ENCODE data around the gene ECEL1.
A peak's percentile ranks its signal among the peaks of the same experiment; 100 is the strongest.

The ECEL1 gene

DNA sequence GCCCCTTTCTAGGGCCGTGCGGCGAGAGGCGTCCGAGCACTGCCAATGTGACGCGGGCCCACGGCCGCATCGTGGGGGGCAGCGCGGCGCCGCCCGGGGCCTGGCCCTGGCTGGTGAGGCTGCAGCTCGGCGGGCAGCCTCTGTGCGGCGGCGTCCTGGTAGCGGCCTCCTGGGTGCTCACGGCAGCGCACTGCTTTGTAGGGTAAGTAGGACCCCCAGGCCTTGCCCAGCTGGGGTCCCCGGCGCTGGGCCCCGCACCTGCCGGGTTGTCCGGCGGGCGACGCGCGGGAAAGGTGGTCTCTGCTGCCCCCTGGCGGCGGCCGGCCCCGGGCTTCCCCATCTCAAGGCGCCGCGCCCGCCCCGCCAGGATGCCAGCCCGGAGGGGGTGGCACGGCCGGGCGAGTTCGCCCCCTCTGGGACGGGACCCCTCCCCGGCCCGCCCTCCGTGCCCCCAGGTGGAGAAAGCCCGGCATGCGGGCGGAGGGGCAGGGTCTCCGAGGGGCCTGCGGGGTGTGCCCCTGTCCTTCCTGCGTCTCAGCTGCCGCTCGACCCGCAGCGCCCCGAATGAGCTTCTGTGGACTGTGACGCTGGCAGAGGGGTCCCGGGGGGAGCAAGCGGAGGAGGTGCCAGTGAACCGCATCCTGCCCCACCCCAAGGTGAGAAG, 34.5 kb upstream of the ECEL1 start:
- peak in 1 of 2 experiments; percentile 11 for DNase-seq

GRCh38 chr2:232521098-232521497, 33.5 kb upstream of the ECEL1 start:
- DNase-seq = no peak

- no peak for DNase-seq
Observed at GRCh38 chr2:232520489-232520888, 32.9 kb upstream of the ECEL1 start.

DNA sequence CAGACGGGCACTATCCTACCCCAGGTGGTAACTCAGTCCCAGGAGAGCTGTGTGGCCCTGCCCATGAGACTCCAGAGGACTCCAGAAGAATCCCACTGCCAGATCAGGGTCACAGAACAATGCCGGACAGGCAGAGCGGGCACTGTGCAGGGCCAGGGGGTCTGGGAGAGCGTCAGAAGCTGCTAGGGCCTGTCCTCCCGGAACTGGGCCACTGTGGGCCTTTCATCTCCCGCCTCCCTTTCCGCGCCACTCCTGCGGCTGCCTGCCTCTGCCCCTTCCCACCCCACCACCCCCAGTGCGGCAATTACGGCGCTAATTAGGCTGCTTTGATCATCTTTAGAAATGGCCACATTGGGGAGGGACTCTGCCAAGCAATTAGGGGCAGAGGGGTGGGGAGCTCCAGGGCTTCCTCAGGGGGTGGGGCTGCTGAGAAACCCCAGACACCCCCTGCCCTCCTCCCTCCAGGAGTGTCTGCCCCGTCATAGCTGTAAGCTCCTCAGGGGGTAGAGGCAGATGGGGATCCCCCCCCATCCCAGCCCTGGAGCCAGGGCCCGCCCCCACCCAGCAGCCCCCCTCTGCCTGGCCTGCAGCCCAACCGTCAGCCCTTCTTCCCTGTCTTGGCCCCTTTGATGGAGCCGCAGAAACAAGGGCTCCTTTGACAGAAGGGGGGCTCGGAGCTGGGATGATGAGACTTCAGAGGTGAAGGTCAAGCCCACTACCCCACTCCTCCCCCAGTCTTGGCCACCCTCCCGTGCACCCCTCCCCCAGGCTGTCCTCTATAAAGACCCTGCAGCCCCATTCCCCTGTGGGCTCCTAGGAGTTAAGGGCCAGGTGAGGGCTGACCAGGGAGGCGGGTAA, 32.2 kb upstream of the ECEL1 start, which contains the start of gene PRSS56:
TSS of gene PRSS56 (plus strand) at position 808 of the 858 bp plus-strand sequence. CDS start 211 bp downstream, outside the sequence.
- DNase-seq = no peak

DNA sequence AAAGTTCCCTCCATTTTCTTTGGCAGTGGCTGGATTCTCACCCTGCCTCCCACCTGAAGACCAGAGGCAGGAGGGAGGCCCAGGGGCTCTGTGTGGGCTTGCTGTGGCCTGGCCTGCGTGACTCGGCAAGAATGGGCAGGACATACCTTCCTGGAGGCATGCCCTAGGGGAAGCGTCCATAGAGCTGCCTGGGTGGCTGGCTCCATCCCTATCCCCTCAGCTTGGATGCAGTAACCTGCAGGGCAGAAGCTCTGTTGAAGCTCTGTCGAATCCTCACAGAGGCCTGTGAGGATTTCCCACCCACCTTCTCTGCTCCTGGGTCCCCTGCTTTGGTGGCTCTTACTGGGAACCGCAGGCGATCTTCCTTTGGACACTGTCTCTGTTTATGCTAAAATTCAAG, 31.2 kb upstream of the ECEL1 start:
- no peak for DNase-seq

- DNase-seq = no peak
Observed at GRCh38 chr2:232516551-232516950, 28.9 kb upstream of the ECEL1 start.

DNA sequence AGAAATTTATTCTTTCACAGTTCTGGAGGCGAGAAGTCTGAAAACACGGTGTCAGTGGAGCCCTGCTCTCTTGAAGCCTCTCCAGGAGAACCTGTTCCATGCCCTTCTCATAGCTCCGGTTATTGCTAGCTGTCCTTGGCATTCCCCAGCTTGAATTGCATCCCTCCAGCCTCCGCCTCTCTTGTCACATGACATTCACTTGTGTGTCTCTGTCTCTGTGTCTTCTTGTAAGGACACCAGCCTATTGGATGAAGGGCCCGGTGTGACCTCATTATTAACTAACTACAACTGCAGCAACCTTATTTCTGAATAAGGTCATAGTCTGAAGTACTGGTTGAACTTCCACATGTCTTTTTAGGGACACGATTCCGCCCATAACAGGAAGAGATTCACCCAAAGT, 28.0 kb upstream of the ECEL1 start:
- DNase-seq = no peak

DNA sequence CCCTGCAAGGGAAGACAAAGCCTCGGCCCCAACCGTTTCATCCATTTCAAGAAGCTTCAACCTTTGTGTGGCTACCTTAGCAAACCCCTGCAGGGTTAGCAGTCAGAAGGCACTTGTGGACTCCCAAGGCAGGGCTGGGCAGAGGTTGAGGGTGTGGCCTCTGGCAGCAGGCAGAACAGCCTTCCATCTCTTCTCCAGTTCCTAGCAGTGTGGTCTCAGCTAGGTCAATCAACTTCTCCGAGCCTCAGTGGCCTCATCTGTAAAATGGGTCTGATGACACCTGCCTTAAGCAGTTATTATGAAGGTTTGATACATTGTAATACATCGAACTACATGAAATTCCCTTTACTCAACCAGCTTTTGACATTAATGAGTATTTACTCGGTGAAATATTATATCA, 25.7 kb upstream of the ECEL1 start:
- DNase-seq = no peak

- DNase-seq = no peak
Observed at GRCh38 chr2:232512602-232513001, 25.0 kb upstream of the ECEL1 start.

DNA sequence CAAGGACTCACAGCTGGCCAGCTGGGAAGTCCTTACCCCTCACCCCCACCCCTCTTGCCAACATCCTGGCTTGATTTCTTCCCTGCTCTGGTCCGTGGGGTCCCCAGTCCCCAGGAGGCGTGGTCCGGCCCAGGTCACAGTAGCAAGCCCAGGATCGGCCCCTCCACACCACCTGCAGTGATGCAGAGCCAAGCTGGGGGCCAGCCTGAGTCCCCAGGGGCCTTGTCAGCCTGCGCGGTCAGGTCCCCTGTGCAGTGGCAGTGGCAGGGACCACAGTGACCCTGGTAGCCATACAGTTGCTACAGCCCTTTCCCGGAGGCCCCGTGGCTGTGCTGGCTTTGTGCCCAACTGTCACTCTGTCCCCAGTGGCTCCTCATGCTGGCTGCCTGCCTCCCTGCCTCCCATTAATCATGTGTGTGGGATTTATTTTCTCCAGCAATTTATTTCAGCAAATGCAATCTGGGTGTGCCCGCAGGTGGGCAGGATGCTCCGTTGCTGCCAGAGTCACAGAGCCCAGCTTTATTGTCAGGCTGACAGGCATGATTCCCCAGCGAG, 23.8 kb upstream of the ECEL1 start:
- no peak for DNase-seq

- DNase-seq = no peak
Observed at GRCh38 chr2:232508251-232508650, 20.6 kb upstream of the ECEL1 start.

DNA sequence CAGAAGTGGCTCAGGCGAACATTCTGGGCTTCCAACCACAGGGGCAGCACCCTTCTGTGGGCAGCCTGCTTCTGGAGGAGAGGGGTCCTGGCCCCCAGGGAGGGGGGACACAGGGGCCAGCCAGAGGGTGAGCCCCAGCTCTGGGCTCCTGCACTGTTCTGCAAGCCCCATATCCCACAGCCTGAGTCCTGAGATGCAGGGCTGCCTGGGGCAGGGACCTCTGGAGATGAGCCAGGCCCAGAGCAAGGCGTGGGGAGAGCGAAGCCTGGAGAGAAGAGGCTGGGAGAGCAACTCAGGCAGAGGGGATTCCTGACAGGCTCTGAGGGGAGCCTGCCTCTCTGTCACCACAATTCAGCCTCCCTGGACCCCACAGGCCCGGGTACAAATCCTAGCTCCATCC, 19.1 kb upstream of the ECEL1 start:
- DNase-seq = no peak

GRCh38 chr2:232505856-232506255, 18.2 kb upstream of the ECEL1 start:
- no peak for DNase-seq

GRCh38 chr2:232504438-232504837, 16.8 kb upstream of the ECEL1 start:
- DNase-seq = no peak

GRCh38 chr2:232503809-232504323, 16.2 kb upstream of the ECEL1 start:
- DNase-seq = no peak

GRCh38 chr2:232502911-232503808, 15.5 kb upstream of the ECEL1 start:
- no peak for DNase-seq

GRCh38 chr2:232502511-232502910, 14.9 kb upstream of the ECEL1 start:
- DNase-seq = no peak

DNA sequence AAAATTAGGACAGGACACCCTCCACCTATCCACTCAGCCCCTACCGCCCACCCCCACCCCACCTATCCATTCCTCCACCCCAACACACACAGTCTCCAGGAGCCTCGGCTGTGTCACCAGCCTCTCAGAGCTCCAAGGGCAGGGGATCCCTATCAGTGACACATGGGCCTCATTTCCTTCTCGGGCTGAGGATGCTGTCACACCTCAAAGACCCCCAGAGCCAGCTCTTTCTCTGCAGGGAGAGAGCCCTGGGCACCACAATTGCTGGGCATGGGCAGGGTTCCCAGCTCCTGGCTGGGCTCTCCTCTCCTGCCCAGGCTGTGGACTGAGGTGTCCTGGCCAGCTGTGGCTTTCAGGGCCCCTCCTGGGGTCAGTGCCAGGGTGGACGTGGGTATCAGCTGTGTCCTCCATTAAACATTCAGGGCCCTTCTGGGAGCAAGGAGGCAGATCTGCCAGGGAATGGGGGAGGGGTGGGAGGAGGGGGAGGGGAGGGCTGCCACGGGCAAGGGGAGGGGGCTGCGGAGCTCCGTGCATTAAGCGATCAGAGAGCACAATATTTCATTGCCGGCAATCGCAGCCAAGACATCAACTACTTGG, 14.3 kb upstream of the ECEL1 start:
- DNase-seq = no peak

- no peak for DNase-seq
Observed at GRCh38 chr2:232501331-232501771, 13.7 kb upstream of the ECEL1 start.

DNA sequence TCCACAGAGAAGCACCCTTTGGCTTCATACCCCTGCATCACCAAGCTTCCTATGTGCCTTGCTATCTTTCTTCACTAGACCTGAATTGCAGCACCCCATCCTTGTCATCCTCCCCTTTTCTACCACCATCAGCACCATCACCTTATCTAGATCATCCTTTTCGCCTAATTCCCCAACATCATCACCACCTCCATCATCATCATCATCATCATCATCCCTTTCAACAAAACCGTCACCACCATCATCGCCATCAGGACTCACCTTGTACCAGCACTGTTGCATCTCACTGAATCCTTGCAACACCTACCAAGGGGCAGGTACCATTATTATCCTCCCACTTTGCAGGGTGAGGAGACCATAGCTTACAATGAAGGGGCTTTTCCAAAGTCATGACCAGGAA, 10.8 kb upstream of the ECEL1 start:
- DNase-seq = no peak

DNA sequence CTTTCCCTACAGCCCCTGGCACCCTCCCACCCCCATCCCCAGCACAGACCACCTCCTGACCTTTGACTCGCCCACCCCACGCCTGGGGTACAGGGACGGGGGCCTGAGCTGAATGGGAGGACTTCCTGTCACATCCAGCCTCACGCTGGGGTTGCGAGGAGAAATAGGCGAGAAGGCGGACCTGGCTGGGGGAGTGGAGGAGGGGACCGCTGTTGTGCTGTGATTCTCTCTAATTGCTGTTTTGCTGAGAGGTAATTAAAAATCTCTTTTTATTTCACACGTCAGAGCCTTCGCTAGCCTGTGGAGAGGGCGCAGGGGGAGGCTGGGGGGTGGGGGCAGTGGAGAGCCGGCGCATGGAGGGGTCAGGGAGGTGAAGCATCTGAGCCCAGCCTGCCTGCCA, 9.7 kb upstream of the ECEL1 start:
- no peak for DNase-seq

All from AML-193 (cell line).